HG03378 (cell line): Measurements from ENCODE around the gene SASS6.

ENCODE experiments used
- ATAC-seq: cut with Tn5 transposase; IDR thresholded peaks from one replicate; pipeline ENCODE4 v1.9.1; 2021; ENCODE audit warnings: mild to moderate bottlenecking, moderate library complexity; ENCODE audit not compliant: unreplicated experiment

The SASS6 gene

GRCh38 chr1:100109554-100110066 lies 23.1 kb downstream of the SASS6 start:
- no peak for ATAC-seq

DNA sequence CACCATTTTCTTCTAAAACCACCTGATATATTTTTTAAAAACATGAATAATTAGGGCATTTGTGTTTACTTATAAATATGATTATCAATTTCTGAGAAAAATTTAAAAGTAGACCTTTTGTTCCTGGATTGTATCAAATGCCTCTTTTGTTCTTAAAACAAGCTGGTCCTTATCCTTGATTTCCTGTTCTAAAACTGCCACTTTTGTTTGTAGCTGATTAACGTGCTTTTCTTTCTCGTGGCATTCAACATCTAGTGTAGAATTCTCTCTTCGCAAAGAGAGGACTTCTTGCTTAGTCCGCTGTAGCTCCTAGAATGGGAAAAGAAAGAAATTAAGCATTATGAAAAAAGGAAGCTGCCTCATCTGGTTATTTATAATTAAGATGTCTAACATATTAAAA lies 25.0 kb downstream of the SASS6 start:
- no peak for ATAC-seq

DNA sequence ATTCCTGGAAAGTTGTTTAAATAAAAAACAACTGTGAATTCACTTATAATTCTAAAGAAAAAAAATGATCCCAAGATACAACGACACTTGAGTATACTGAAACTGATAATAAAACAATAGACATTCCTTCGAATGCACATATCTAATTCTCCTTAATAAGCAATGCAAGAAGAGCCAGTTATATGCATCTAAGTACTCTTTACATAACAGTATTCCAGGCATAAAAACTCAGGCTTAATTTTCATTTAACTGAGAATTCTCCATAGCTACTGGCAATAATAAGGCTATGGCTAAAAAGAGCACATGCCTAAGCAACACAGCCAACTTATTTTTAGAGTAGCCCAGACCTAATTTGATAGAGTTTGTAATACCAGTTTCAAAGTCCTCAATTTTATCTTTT lies 31.2 kb downstream of the SASS6 start:
- ATAC-seq: no peak

GRCh38 chr1:100100202-100100601 lies 32.5 kb downstream of the SASS6 start:
- ATAC-seq: no peak

GRCh38 chr1:100090471-100090870 lies 42.3 kb downstream of the SASS6 start:
- ATAC-seq: no peak

DNA sequence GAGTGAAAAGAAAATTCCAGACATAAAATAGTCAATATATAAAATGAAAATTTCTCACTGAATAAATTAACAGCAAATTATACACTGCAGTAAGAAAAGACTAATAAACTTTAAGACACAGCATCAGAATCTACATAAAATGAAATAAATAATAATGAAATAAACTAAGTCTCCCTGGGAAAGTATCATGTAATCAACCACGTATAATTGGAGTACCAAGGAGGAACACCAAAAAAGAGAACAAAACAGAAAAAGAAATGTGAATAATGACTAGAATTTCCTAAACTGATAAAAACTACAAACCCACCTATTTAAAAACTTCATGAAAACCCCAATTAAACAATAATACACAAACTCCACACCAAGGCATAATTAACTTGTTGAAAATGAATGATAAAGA lies 43.6 kb downstream of the SASS6 start:
- no peak for ATAC-seq

DNA sequence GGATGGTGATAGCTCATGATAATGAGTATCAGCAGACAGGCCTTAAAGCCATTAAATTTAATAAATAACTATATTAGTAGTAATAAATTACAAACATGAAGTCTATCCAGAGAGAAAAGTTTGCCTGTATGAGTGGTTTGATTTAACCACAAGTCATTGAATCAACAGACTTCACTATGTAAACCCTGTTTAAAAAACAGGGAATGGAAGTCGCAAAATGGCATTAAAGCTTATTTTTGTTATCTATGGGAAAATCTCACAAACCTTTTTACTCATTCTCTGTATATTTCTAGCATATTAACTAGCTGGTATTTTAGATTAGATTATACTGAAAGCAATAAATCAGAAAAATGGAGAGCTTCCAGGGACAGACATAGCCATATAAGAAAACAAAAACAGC lies 45.3 kb downstream of the SASS6 start:
- no peak for ATAC-seq

DNA sequence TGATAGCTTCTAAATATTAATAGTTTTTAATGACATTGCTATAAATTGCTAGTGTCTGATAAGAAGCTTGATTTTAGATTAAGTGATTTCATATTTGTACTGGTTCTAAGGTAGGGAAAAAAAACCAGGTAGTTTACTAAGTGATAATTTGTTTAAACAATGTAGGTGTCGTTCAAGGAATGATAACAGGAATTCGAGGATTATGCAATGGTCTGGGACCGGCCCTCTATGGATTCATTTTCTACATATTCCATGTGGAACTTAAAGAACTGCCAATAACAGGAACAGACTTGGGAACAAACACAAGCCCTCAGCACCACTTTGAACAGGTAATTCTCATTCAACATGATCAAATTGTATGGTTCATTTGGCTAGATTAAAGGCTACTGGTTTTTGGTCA lies 52.4 kb downstream of the SASS6 start:
- no peak for ATAC-seq

GRCh38 chr1:100077531-100077930 lies 55.2 kb downstream of the SASS6 start:
- ATAC-seq: peak; percentile 55

GRCh38 chr1:100076744-100077143 lies 56.0 kb downstream of the SASS6 start:
- peak; percentile 81 for ATAC-seq

DNA sequence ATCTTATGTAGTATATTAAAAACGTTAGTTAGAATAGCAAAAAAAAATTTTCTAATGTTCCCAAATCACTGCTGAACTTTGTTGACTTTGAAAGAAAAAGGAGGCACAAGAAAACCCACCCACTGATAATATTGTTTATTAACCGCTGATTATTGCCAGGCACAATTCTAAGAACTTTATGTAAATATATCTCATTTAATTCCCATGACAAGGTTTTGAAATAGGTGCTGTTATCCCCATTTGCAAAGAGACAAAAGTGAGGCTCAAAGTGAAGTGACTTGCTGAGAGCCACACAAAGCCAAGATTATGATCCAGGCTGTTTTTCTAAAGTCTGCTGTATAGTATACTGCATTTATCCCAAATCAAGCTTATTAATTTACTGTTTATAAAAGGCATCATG lies 56.4 kb downstream of the SASS6 start:
- no peak for ATAC-seq

- ATAC-seq: peak; percentile 55
Measured at GRCh38 chr1:100075773-100076172, 57.0 kb downstream of the SASS6 start.

DNA sequence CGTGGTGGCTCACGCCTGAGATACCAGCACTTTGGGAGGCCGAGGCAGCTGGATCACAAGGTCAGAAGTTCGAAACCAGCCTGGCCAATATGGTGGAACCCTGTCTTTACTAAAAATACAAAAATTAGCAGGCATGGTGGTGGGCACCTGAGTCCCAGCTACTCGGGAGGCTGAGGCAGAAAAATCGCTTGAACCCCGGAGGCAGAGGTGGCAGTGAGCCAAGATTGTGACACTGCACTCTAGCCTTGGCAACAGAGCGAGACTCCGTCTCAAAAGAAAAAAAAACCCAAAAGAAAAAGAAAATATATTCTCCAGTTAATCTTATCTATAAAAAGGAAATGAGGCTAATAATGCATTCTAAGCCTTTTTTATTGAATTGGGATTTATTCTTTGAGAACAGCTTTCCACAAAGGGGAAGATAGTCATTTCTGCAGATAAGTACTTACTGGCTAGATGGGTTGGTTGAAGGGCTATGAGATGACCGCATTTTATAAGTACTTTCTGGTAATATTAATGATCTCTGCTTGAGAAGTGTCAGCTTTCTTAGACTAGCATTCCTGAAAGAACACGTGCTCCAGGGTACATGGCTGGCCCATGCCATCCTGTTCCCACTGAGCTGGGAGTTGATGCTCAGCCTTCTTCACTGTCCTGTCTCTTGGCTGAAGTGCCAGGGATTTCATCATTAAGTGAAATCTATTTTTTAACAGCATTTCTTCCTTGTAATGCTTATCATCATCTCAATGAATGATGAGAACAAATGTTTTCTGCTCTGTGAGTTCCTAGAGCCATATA lies 57.9 kb downstream of the SASS6 start:
- ATAC-seq: no peak

DNA sequence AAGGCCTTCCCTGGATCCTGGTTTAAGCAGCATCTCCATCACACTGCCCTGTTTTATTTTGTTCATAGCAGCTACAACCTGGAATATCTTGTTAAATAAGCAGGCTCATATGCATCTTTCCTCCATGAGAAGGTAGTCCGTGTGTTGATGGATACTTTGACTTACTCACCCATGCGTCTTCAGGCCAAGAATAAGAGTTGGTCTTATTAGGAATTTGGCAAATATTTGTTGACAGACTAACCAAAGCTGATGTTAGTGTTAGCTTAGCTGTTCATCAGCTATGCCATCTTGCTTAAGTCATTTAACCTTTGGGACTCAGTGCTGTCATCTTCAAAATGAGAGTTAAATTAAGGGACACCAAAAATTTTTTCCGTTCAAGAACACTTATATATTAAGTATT lies 59.2 kb downstream of the SASS6 start:
- ATAC-seq: no peak

GRCh38 chr1:100070201-100070939 lies 62.4 kb downstream of the SASS6 start:
- no peak for ATAC-seq

GRCh38 chr1:100065969-100066227 lies 66.8 kb downstream of the SASS6 start:
- ATAC-seq: no peak

DNA sequence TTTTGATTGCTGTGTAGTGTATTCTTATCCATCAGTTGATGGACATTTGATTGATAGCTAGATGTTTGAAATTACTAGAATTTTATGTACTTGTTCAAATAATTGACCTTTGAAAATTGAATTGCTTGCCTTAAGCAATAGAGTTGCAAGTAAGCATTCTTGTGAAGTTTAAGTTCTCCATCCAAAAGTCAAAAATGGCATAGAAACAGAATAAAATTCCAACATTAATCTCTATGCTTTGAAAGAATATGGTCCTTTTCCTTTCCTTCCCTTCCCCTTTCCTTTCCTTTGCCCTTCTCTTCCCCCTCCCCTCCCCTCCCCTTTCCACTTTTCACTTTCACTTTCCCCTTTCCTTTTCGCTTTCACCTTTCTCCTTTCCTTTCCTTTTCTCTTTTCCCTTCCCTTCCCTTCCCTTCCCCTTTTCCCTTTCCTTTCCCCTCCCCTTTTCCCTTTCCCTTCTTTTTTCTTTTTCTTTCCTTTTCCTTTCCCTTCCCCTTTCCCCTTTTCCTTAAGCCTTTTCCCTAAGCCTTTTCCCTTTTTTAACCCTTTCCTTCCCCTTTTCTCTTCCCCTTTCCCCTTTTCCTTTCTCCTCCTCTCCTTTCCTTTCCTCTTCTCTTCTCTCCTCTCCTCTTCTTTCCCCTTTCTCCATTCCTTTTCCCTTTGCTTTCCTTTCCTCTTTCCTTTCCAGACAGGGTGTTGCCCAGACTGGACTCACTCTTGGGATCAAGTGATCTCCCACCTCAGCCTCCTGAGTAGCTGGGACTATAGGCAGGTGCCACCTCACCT lies 67.4 kb downstream of the SASS6 start:
- ATAC-seq: no peak

DNA sequence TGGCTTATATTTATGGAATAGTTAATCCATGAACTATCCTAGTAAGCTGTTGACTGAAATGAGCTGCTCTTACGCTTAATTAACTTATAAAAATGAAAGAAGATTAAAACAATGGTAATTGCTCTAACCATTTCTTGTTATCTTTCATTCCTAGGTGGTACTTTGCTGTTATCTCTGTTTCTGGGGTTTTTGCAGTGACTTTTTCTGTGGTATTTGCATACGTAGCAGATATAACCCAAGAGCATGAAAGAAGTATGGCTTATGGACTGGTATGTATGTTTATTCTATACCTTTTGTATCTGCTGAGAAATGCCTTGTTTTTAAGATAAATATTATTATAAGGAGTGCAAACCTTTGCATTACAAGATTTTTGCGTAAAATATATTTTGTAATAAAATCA lies 71.0 kb downstream of the SASS6 start:
- ATAC-seq: no peak

DNA sequence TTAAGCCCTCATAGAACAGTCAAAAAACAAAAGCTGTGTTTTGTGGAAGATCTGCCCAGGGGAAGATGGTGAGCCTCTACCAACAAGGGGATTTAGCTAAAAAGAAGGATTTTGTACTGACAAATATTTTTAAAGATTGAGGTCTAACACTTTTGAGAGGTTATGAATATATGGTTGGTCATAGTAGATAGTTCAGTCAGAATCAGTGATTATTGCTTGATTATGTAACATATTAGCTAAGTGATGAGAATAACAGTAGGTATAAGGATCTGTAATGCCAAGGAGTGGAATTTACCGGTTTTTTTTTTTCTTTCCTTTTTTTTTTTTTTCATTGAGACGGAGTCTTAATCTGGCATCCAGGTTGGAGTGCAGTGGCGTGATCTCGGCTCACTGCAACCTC lies 79.0 kb downstream of the SASS6 start:
- ATAC-seq: no peak

DNA sequence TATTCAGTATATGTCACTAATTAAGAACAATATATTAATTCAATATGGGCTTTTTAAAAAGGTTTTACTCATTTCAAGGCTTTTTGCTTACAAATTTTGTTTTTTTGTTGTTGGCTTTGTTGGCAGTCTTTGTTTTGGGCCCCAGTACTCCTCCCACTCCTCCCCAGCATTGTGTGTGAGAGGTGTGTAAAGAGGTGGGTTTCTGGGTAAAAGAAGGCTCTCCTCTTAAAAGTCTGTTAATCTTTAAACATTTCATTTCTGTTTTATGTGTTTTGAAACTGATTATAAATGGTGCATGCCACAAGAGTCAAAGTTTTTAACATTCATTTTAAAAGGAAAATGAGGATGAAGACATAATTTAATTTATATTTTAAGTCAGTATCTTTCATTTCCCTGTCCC lies 79.6 kb downstream of the SASS6 start:
- ATAC-seq: no peak

- ATAC-seq: no peak
Measured at GRCh38 chr1:100051893-100052292, 80.8 kb downstream of the SASS6 start.

DNA sequence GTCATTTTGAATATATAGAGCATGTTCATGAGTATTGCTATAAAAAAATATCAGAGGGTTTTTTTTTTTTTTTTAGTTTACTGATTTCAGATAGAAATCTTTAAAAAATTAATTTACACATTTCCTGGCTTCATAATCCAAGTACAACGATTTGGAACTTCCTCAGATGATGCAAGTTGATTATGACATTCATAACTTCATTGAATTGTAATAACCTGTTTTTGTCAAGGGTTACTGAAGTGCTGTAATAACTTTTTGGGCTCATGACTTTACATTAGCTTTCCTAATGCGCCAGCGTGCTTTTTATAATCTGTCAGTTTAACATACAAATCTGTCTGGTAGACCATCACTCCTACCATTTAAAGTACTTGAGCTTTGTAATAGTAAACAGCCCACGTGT lies 81.3 kb downstream of the SASS6 start:
- ATAC-seq: no peak
